ENCODE measurements around the gene NPC1L1. TPM values are rescaled to one million over a fixed set of nuclear protein-coding genes. Genes with fewer than 3 reads are reported as not detected.

Gene NPC1L1
- polyA plus RNA-seq, 10 donors: 0.04 to 0.33 (median 0.11) TPM

GRCh38 chr7:44536090-44536489, 5.0 kb downstream of the NPC1L1 start:
- no peak for DNase-seq

DNA sequence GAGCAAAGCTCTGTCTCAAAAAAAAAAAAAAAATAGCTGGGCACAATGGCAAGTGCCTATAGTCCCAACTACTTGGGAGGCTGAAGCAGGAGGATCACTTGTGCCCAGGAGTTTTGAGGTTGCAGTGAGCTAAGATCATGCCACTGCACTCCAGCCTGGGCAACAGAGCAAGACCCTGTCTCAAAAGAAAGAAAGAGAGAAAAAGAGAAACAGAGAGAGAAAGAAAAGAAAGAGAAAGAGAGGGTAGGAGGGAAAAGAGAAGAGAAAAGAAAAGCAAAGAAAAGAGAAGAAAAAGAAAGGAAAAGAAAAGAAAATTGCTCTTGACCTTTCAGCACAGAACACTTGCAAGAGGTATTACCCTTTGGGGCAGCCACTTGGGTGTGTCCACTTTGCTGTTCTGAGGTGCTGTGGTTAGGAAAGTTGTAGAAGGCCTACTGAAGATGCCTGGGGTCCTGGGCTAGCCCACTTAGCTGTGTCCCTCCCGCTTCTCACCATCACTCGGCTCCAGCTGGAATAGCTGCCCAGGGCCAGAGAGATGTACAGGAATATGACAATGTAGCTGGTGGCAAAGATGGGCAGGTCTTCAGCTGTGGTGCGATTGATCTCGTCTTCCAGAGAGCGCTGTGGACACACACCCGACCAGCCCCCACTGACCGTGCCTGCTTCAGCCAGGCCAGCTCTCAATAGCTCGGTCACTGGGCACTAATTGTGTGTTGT, 5.6 kb downstream of the NPC1L1 start:
- DNase-seq: no peak

- peak in 2 of 3 donors; percentile 5 to 16 for DNase-seq
These were observed 6.6 kb downstream of the NPC1L1 start for GRCh38 chr7:44534501-44534900.

DNA sequence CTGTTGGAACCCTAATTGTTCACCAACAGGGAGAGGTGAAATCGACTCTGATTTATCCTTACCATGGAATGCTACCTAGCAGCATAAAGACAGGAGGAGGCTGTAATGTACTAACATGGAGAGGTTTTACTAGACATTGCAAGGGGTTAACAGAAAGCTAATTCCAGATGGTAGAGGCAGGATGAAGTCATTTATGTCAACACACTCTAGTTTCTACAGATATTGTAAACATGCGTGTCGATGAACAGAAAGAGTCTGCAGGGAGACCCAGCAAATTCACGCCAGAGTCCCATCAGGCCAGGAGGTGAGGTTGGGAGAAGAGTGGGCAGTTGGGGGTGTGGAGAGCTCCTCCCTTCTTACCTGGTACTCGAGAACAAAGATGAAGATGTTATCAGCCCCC, 7.0 kb downstream of the NPC1L1 start:
- DNase-seq: no peak

DNA sequence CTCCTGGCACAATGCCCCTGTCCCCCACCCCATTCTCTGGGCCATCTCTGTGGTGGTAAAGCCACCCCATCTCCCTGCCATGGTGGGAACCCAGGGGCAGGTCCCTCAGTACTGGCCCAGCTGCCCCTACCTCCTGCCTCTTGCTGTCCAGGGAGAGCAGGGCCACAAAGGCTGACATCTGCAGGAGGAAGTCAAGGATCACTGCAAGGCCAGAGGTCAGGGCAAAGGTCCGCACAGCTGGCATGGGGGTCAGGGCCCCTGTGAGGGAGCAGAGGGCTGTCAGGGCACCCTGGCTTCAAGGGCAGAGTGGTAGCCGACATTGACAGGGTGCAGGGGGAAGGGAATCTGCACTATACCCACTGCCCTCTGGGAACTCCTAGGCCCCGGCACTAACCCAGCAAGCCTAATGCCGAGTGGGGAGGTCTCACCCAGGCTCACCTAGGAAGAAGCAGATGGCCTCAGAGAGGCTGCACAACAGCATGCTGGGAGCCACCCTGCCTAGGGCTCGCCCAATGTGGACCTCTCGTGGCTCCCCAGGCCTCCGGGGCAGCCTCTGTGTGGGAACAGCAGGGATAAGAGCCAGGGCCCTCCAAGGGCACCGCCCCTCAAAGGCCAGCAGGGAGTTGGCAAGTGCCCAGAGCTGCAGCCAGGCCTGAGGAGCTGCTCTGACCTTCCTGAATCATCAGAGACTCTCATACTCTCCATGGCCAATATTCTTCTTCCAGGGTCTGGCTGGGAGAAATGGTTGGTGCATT, 7.7 kb downstream of the NPC1L1 start:
- no peak for DNase-seq

GRCh38 chr7:44531421-44532380, 9.4 kb downstream of the NPC1L1 start:
- no peak for DNase-seq

GRCh38 chr7:44530990-44531389, 10.1 kb downstream of the NPC1L1 start:
- no peak for DNase-seq

DNA sequence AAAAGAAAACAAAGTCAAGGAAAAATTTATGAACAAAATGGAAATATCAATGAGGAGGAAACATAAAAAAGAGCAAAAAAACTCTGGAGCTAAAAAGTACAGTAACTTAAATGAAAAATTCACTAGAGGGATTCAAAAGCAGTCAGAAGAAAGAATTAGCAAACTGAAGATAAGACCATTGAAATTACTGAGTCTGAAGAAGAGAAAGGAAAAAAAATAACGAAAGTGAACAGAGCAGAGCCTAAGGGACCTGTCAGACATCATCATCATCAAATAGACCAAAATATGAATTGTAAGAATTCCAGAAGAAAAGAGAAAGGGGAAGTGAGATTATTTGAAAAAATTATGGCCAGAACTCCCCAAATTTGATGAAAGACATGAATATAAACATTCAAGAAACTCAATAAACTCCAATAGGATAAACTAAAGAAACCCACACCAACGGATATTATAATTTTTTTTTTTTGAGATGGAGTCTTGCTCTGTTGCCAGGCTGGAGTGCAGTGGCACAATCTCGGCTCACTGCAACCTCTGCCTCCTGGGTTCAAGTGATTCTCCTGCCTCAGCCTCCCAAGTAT, 16.2 kb downstream of the NPC1L1 start:
- no peak for DNase-seq

DNA sequence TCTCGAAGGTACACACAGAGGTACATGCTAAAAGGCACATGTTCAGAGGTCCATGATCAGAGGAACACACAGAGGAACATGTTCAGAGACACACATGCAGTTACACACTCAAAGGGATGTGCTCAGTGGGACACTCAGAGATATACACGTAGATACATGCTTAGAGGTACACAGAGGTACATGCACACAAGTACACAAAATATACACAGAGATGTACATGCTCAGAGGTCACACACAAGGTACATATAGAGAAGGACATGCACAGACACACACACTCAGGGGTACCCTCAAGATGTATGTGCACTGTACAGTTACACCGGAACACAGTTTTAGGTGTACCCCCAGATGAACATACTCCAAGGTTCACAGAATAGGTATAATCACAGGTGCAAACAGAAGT, 18.8 kb downstream of the NPC1L1 start:
- DNase-seq: no peak

DNA sequence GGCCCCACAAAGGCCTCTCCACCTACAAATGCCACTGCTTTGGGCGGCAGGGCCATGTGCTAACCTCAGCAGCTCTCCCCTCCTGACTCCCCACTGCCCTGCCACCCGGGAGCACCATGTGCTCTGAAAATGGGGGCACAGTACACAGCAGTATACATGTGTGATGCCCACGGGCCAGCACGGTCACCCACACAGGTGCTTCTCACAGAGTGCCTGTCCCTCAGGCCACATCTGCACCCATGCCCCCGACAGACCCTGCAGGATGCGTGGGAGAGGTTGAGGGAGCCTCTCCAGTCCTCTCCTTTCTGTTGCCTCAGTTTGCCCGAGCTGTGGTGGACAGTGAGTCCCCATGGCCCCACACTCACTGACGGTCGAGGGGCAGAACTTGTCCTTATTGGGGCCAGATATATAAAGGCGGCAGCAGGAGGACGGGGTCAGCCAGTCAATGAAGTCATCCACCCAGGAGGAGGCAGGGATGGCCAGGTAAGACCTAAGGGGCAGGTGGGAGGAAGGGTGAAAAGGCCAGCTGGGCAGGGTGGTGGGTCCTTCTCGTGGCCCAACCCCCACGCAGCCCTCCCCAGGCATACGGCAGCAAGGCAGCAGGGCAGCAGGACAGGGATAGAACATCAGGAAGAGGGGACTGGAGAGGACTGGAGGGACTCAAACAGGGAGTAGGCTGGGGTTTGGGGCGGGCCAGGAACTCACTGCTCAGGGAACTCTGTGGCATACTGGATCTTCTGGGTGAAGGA, 19.6 kb downstream of the NPC1L1 start:
- DNase-seq: no peak

DNA sequence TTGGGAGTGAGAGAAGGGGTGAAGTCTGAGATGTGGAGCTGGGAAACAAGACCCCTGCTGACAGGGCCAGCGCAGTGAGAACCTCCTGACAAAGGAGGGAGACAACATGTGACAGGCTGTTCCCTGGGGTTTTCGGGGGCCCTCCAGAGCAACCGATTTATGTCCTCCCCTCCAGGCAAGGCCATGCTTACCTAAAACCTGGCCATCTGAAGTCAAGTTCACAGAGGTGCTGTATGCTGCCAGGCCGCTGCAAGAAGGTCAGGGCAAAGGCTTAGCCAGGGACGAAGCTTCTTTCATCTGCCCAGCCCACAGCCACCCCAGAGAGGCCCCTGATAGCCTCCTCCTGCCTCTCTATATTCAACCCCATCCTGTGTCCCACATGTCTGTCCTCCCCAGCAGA, 20.6 kb downstream of the NPC1L1 start:
- DNase-seq: no peak

DNA sequence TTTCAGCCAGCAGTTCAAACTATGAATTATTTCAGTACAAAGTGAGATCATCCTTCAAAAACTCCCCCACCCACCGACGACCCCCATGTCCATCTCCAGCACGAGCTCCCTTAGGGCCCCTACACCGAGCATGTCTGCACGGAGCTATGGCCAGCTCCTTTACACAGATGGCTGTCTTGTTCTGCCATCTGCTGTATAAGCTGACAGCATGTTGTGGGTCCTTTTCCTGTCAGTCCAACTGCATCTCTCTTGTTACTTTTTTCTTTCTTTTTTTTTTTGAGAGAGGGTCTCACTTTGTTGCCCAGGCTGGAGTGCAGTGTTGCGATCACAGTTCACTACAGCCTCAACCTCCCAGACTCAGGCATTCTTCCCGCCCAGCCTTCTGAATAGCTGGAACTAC, 21.6 kb downstream of the NPC1L1 start:
- DNase-seq: no peak

- DNase-seq: no peak
These were observed 22.4 kb downstream of the NPC1L1 start for GRCh38 chr7:44518761-44519160.

- no peak for DNase-seq
These were observed 24.0 kb downstream of the NPC1L1 start for GRCh38 chr7:44517175-44517574.

DNA sequence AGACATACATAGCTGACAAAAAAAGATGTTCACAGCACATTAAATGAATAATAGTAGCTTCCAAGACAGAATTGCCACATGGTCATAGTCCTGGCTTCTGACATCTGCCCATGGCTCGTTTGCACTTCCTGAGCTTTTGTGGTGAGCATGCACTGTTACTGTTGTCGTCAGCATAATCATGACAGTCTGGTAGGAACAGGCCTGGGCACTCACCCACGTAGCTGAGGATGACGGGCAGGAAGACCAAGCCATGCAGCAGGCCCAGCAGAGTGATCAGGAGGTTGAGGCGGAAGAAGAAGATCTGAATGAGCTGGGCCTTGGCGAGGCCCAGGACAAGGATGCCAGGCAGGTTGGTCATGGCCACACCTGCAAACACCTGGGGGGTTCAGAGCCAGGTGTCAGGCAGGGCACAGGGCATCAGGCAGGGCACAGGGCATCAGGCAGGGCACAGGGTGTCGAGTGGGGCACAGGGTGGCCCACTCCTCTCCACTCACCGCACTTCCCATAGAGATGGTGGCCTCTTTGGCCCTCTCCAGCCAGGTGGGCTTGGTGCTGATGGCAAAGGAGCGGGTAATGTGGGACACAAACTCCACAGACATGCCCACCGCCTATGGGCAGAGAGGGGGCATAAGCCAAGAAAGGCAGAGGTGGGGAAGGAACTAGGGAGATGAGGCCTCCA, 25.4 kb downstream of the NPC1L1 start:
- DNase-seq: no peak

- DNase-seq: no peak
These were observed 28.4 kb downstream of the NPC1L1 start for GRCh38 chr7:44512736-44513135.

GRCh38 chr7:44511863-44512468, 29.2 kb downstream of the NPC1L1 start:
- DNase-seq: no peak

- no peak for DNase-seq
These were observed 29.9 kb downstream of the NPC1L1 start for GRCh38 chr7:44511236-44511635.

DNA sequence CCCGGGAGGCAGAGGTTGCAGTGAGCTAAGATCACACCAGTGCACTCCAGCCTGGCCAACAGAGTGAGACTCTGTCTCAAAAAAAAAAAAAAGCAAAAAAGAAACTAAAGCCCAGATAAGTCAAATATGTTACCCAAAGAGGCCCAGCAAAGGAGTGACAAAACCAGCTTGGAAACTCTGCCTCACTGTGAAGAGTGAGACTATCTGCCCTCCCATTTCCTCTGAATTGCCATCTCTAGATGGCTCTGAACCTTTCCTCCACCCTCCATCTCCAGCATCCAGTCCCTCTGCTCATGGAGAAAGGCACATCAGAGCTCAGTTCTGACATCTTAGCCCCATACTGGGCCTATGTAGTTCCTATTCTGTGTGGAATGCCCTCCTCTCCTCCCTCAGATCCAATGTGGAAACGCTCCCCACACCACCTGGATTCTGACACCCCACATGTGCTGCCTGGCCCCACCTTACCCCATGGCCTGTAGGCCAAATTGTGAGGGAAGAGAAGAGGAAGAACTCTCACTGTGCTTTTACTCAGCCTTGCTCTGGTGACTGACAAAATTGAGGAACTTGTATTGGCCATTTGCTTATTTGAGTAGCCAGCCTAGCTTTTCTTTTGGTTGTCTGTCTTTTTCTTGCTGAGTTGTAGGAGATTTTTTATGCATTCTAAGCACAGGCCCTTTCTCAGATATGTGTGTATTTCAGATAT, 32.7 kb downstream of the NPC1L1 start:
- no peak for DNase-seq
